GM04503 (cell line): ENCODE data around the gene COPZ2.

Source experiments
- DNase-seq: peaks from one replicate; pipeline ENCODE4 v3.0.0-alpha.2; 2012; ENCODE audit warnings: low read depth

Gene COPZ2

DNA sequence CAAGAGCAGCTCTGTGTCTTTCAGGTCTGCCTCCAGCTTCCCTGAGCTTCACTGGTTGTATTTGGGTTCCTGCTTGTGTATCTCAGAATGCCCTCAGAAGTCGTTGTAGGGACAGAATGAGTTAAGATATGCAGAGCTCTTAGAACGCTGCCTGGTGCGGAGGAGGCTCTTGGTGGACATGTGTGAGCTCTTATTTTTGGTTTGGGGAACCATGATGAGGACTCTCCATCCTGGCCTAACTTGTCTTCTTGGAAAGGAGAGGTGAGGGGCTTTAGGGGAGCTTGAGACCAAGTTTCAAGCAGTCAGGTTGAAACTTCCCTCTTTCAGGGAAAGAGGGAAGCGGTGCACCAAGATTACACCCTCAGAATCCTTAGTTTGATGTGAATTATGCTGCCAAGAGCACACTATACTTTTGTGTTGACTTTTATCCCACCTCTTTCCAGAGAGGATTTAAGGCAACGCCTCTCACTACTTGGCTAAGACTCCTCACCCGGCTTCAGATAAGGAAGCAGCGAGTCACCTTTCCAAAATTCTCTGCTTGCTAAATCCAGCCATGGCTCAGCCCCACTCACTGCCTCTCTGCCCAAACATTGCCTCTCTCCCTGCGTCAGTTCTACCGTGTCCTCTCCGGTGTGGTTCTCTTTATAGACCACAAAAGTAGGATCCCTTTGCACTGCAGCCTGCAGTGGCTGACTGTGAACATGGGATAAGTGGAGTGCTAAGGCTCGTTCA is 53.9 kb downstream of the COPZ2 start:
- no peak for DNase-seq

DNA sequence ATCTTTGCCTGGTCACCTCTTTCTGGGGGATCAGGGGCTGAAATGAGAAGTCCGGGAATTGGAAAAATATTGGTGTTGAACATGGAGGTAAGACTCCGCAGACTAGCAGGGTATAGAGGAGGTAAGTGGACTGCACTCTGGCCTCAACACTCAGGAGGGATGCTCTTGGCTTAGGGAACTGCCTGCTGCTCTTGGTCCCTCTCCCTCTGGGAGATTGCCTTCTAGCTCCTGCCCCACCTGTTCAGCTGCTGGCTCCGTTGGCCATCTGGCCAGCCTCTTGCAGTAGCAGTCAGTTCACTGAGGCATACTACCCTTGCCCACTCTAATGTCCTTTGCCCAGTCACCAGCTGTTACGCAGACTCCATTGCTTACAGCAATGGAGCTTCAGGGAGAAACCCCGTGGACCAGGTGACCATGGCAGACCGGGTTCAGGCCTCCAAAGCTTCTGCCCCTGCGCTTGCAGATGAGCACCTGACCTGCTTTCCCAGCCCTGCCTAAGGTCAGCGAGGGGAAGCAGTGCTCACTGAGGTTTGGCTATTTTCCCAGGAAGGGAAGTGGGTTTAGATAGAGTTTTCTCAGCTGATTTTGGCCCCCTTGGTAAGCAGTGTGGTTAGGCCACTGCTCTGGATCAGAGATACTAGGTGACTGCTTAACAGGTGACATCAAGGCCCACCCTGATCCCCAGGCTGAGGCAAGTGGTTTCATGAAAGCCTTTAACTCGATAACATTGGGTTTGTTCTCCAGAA is 54.8 kb downstream of the COPZ2 start:
- DNase-seq: no peak

DNA sequence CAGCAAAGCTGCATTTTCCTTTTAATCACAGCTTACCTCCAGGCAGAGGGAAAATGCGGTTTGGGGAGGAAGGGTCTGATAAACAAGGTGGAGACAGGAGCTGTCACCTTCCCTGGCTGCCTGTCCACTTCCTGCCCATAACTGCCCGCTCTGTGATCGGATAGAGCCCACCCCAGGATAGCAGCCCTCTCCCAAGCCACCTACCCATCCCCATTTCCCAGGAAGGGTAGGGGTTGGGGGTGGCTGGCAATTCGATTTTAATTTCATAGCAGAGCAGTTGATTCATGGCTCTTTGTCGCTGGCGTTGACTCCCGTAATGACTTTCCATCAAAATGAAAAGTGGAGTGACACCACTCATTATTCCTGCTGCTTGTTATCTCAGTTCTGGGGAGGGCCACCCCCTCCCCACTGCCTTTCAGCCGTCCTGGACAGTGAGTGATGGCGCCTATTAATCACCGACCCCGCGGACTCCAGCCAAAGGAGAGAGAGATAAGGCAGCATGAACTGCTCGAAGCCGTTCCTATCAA is 55.4 kb downstream of the COPZ2 start:
- DNase-seq: no peak

DNA sequence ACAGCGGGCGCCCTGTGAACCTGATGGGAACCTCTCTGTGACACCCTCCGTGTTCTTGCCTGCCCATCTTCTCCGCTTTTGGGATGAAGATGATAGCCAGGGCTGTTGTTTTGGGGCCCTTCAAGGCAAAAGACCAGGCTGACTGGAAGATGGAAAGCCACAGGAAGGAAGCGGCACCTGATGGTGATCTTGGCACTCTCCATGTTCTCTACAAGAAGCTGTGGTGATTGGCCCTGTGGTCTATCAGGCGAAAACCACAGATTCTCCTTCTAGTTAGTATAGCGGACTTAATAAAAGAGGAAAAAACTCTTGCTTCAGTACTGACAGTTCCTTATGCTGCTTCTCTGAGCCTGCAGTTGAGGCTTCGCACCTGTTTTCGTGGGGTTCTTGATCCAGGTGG is 56.1 kb downstream of the COPZ2 start:
- DNase-seq: no peak

DNA sequence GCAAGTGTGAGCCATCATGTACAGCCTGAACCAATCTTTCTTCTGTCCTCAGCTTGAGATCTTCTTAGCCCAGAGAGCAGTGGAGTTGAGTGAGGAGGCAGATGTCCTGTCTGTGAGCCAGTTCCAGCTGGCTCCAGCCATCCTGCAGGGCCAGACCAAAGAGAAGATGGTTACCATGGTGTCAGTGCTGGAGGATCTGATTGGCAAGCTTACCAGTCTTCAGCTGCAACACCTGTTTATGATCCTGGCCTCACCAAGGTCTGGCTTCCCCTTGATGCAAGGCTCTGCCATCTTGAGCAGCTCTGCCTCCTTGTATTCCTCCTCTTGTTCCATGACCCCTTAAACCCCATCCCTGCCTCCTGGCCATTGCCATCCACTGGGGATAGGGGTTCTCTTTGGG is 57.1 kb downstream of the COPZ2 start:
- DNase-seq: no peak

DNA sequence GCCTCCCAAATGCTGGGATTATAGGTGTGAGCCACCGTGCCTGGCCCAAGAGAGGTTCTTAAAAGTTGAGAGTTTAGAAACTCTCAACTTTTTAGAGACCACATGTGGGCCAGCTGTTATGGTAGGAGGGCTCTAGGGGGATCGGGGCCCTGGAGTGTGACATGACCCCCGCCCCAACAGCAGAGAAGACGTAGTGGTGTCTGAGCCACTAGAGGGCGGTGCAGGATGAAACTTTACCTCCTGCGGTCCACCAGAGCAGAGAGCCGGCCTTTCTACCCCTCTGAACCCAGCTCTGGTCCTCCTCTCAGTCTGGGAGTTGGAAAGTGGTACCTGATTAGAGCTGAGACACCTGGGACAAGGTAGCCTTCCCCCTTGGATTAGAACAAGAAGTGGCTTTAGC is 59.3 kb downstream of the COPZ2 start:
- DNase-seq: no peak
